ENCODE measurements around the gene MROH7. TPM values are rescaled to one million over a fixed set of nuclear protein-coding genes. Genes with fewer than 3 reads are reported as not detected.

MROH7 gene
- polyA plus RNA-seq, 3 donors, result 1.1 TPM; not detected in 2

- H2AFZ ChIP-seq (ENCODE audit: insufficient read depth, low read depth, low read length, poor library complexity, severe bottlenecking), result no peak overlapping the region
- no peaks in the 10 kb centered on the region for H3K79me2 ChIP-seq (ENCODE audit: insufficient read depth, low read length)
- no peaks in the 10 kb centered on the region for H3K36me3 ChIP-seq (replicated peaks in 1 of 2; ENCODE audit: control insufficient read depth in 1 of 2, insufficient read depth in 2 of 2, low read length in 2 of 2)
- H3K27ac ChIP-seq (ENCODE audit: low read depth in 1 of 2, low read length in 2 of 2), result no peak overlapping the region
- no peak for TF ChIP-seq CTCF (IDR thresholded peaks at IDR 0.05)
- no peaks in the 10 kb centered on the region for H3K27me3 ChIP-seq (ENCODE audit: control insufficient read depth in 2 of 2, insufficient read depth in 2 of 2, low read length in 2 of 2)
- no peaks in the 10 kb centered on the region for H3K9me3 ChIP-seq (replicated peaks in 1 of 2; ENCODE audit: control insufficient read depth in 1 of 2, insufficient read depth in 1 of 2, low read length in 2 of 2)
- no peak for DNase-seq
- no peak overlapping the region for H3K4me2 ChIP-seq (replicated peaks; ENCODE audit: extremely low read depth, low read length, poor library complexity, severe bottlenecking)
- intact Hi-C loops (cut with micrococcal nuclease), result no loop called here
- H4K20me1 ChIP-seq (ENCODE audit: insufficient read depth, low read length), result no peaks in the 10 kb centered on the region
- Mint-ChIP-seq H3K27me3 (ENCODE audit: low read depth in 3 of 3) (peaks cover 0 to 3% (median 2%) of the 10 kb centered on the region in 3 donors), H3K9me3 (no peaks in the 10 kb centered on the region), H3K4me3 (no peak overlapping the region), H3K27ac (peak overlapping the region in 1 of 7 donors; percentile 64), H3K4me1 (no peaks in the 10 kb centered on the region), H3K36me3 (no peaks in the 10 kb centered on the region)
- H3K4me1 ChIP-seq (ENCODE audit: control insufficient read depth in 1 of 2, insufficient read depth in 2 of 2, low read length in 2 of 2), result no peaks in the 10 kb centered on the region
- H3K4me3 ChIP-seq (replicated peaks in 1 of 3; ENCODE audit: low read depth in 2 of 3, low read length in 3 of 3), result no peak overlapping the region
- WGBS (ENCODE audit: insufficient coverage), result 98% methylated on average over 5 of the region's 6 CpGs
- H3K9ac ChIP-seq (ENCODE audit: insufficient read depth, low read length, poor library complexity, severe bottlenecking), result no peak overlapping the region
Measured at GRCh38 chr1:54683453-54683852, 41.9 kb downstream of the MROH7 start.

- H3K9me3 ChIP-seq (replicated peaks in 1 of 2; ENCODE audit: control insufficient read depth in 1 of 2, insufficient read depth in 1 of 2, low read length in 2 of 2), result no peaks in the 10 kb centered on the region
- Mint-ChIP-seq H3K4me1 (no peaks in the 10 kb centered on the region), H3K9me3 (no peaks in the 10 kb centered on the region), H3K27me3 (ENCODE audit: low read depth in 3 of 3) (peaks cover 0 to 3% (median 0%) of the 10 kb centered on the region in 3 donors), H3K27ac (no peak overlapping the region), H3K4me3 (no peak overlapping the region), H3K36me3 (no peaks in the 10 kb centered on the region)
- no peaks in the 10 kb centered on the region for H3K4me1 ChIP-seq (ENCODE audit: control insufficient read depth in 1 of 2, insufficient read depth in 2 of 2, low read length in 2 of 2)
- H3K9ac ChIP-seq (ENCODE audit: insufficient read depth, low read length, poor library complexity, severe bottlenecking), result no peak overlapping the region
- no peaks in the 10 kb centered on the region for H3K36me3 ChIP-seq (replicated peaks in 1 of 2; ENCODE audit: control insufficient read depth in 1 of 2, insufficient read depth in 2 of 2, low read length in 2 of 2)
- H3K4me3 ChIP-seq (replicated peaks in 1 of 3; ENCODE audit: low read depth in 2 of 3, low read length in 3 of 3), result no peak overlapping the region
- H3K4me2 ChIP-seq (replicated peaks; ENCODE audit: extremely low read depth, low read length, poor library complexity, severe bottlenecking), result no peak overlapping the region
- no peaks in the 10 kb centered on the region for H3K79me2 ChIP-seq (ENCODE audit: insufficient read depth, low read length)
- H3K27me3 ChIP-seq (ENCODE audit: control insufficient read depth in 2 of 2, insufficient read depth in 2 of 2, low read length in 2 of 2), result no peaks in the 10 kb centered on the region
- 100% methylated on average over 1 of the region's 4 CpGs for WGBS (ENCODE audit: insufficient coverage)
- no peak for TF ChIP-seq CTCF (IDR thresholded peaks at IDR 0.05)
- H3K27ac ChIP-seq (ENCODE audit: low read depth in 1 of 2, low read length in 2 of 2), result no peak overlapping the region
- no peak for DNase-seq
- intact Hi-C loops (cut with micrococcal nuclease), result no loop called here
- no peaks in the 10 kb centered on the region for H4K20me1 ChIP-seq (ENCODE audit: insufficient read depth, low read length)
- H2AFZ ChIP-seq (ENCODE audit: insufficient read depth, low read depth, low read length, poor library complexity, severe bottlenecking), result no peak overlapping the region
Measured at GRCh38 chr1:54685335-54685905, 43.8 kb downstream of the MROH7 start.
